DMS 273 (cell line): ENCODE measurements around the gene PAX1.

Source experiments
- DNase-seq: peaks from one replicate; lab custom pipeline; 2025; ENCODE audit not compliant: unreplicated experiment; lab: John Stamatoyannopoulos, UW

The PAX1 gene

GRCh38 chr20:21725892-21726291 lies 20.4 kb downstream of the PAX1 start:
- DNase-seq = no peak

GRCh38 chr20:21729316-21729715 lies 23.9 kb downstream of the PAX1 start:
- DNase-seq = no peak

- no peak for DNase-seq
Observed at GRCh38 chr20:21739161-21739560, 33.7 kb downstream of the PAX1 start.

- DNase-seq = no peak
Observed at GRCh38 chr20:21739682-21740081, 34.2 kb downstream of the PAX1 start.

- DNase-seq = no peak
Observed at GRCh38 chr20:21741266-21741665, 35.8 kb downstream of the PAX1 start.

GRCh38 chr20:21762646-21763045 lies 57.2 kb downstream of the PAX1 start:
- no peak for DNase-seq

GRCh38 chr20:21767200-21767738 lies 61.8 kb downstream of the PAX1 start:
- no peak for DNase-seq

GRCh38 chr20:21767739-21768223 lies 62.3 kb downstream of the PAX1 start:
- DNase-seq = no peak
